ENCODE results near the gene BTNL3.

Gene BTNL3

DNA sequence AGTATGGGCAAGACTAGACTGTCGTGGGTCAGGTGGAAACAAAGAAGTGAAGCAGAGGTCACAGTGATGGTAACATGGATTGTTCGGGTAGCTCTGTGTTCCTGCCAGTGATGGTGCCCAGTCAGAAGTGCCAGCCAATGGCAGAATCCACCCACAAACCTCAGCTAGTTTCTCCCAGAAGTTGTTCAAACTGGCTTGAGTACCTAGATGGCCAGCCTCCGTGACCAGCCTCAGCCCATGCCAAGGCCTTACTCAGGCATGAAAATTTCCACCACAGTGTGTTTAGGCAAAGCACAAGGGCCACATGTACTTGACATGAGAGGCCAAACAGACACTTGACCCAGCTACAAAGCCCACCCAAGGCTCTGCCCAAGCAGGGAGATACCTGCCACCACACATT is 32.0 kb downstream of the BTNL3 start:
- no peaks in the 10 kb centered on the region for H3K79me2 ChIP-seq (ENCODE audit: control insufficient read depth, low read length)
- H3K4me2 ChIP-seq (ENCODE audit: low read length) = no peak overlapping the region
- TF ChIP-seq, protein P1, sequence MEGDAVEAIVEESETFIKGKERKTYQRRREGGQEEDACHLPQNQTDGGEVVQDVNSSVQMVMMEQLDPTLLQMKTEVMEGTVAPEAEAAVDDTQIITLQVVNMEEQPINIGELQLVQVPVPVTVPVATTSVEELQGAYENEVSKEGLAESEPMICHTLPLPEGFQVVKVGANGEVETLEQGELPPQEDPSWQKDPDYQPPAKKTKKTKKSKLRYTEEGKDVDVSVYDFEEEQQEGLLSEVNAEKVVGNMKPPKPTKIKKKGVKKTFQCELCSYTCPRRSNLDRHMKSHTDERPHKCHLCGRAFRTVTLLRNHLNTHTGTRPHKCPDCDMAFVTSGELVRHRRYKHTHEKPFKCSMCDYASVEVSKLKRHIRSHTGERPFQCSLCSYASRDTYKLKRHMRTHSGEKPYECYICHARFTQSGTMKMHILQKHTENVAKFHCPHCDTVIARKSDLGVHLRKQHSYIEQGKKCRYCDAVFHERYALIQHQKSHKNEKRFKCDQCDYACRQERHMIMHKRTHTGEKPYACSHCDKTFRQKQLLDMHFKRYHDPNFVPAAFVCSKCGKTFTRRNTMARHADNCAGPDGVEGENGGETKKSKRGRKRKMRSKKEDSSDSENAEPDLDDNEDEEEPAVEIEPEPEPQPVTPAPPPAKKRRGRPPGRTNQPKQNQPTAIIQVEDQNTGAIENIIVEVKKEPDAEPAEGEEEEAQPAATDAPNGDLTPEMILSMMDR (IDR thresholded peaks at IDR 0.05; ENCODE audit: low read depth, low read length, poor library complexity, severe bottlenecking) = no peak
- TF ChIP-seq EZH2phosphoT487 (IDR thresholded peaks at IDR 0.05; ENCODE audit: borderline replicate concordance, low read length) = no peak
- H3K4me1 ChIP-seq (ENCODE audit: control insufficient read depth, low read length) = no peaks in the 10 kb centered on the region
- no peaks in the 10 kb centered on the region for H3K9me2 ChIP-seq (replicated peaks; ENCODE audit: control insufficient read depth, low read length)
- H3F3A ChIP-seq (ENCODE audit: control insufficient read depth, insufficient read depth) = no peaks in the 10 kb centered on the region
- no peaks in the 10 kb centered on the region for H3K36me3 ChIP-seq (ENCODE audit: control insufficient read depth, low read length)
- no peaks in the 10 kb centered on the region for H3K27me3 ChIP-seq (ENCODE audit: control insufficient read depth, low read length)
- peaks cover 10% of the 10 kb centered on the region for H3K9me3 ChIP-seq (ENCODE audit: control insufficient read depth, insufficient read depth, low read length)
- H3K27ac ChIP-seq (ENCODE audit: low read depth, low read length) = no peak overlapping the region
- no peak overlapping the region for H3K4me3 ChIP-seq (ENCODE audit: low read length)
- no peaks in the 10 kb centered on the region for H4K20me1 ChIP-seq (ENCODE audit: control insufficient read depth, insufficient read depth, low read depth, low read length)

DNA sequence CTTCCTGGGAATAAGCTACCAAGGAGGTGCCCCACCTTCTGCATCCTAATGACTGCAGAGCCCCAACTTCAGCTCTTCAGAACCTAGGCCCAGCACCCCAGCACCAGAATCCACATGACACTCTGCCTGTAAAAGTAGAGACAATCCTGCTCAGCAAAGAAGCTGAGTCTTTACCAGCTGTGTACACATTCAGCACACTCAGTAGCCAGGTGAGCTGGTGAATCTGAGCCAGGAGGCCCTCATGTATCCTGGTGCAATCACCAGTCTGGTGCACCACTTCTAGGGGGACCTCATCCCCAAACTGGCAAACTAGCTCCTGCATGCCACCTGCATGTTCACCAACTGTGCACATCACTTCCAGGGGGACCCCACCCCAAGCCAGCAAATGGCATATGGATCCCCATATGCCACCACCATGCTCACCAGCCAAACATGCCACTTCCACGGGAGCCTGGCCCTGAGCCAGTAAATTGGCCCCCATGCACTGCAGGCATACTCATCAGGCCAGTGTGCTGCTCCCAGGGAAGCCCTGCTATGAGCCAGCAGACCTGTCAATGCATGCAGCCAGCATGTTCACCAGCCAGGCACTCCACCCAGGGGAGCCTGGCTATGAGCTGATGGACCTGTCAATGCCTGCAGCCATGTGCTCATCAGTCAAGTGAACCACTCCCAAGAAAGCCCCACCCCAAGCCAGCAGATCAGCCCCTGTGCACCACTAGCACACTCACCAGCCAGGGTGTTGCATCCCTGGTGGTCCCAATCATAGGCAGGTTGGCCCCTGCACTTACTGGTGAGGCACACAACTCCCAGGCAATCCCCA is 35.8 kb downstream of the BTNL3 start:
- H3K27ac ChIP-seq (ENCODE audit: low read depth, low read length) = no peak overlapping the region
- no peaks in the 10 kb centered on the region for H4K20me1 ChIP-seq (ENCODE audit: control insufficient read depth, insufficient read depth, low read depth, low read length)
- no peak overlapping the region for H3K4me3 ChIP-seq (ENCODE audit: low read length)
- TF ChIP-seq, protein P1 (IDR thresholded peaks at IDR 0.05; ENCODE audit: low read depth, low read length, poor library complexity, severe bottlenecking) = no peak
- no peak for TF ChIP-seq EZH2phosphoT487 (IDR thresholded peaks at IDR 0.05; ENCODE audit: borderline replicate concordance, low read length)
- H3K4me1 ChIP-seq (ENCODE audit: control insufficient read depth, low read length) = no peaks in the 10 kb centered on the region
- peaks cover 10% of the 10 kb centered on the region for H3K9me3 ChIP-seq (ENCODE audit: control insufficient read depth, insufficient read depth, low read length)
- H3K36me3 ChIP-seq (ENCODE audit: control insufficient read depth, low read length) = no peaks in the 10 kb centered on the region
- H3K9me2 ChIP-seq (replicated peaks; ENCODE audit: control insufficient read depth, low read length) = no peaks in the 10 kb centered on the region
- H3F3A ChIP-seq (ENCODE audit: control insufficient read depth, insufficient read depth) = no peaks in the 10 kb centered on the region
- no peak overlapping the region for H3K4me2 ChIP-seq (ENCODE audit: low read length)
- no peaks in the 10 kb centered on the region for H3K27me3 ChIP-seq (ENCODE audit: control insufficient read depth, low read length)
- no peaks in the 10 kb centered on the region for H3K79me2 ChIP-seq (ENCODE audit: control insufficient read depth, low read length)

DNA sequence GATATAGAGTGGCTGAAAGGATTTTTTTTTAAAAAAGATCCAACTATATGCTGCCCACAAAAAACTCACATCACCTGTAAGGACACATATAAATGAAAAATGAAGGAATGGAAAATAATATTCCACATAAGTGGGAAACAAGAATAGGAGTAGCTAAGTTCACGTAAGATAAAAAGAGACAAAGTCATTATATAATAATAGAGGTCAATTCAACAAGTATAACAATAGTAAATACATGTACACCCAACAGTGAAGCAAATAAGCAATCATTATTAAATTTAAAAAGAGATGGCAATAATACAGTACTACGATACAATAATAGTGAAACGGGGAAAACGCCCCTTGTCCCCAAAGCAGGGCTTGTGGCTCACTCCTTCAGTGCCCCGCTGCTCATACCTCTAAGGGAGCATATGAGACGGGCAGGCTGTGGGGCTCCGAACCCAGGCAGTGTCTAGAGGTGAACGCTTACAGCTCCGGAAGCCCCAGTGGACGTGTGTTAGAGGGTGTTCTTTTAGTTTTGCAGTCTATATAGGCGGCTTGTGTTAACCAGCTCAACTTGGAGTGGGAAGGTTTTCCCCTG is 38.9 kb downstream of the BTNL3 start:
- no peaks in the 10 kb centered on the region for H3K4me1 ChIP-seq (ENCODE audit: control insufficient read depth, low read length)
- H3K36me3 ChIP-seq (ENCODE audit: control insufficient read depth, low read length) = no peaks in the 10 kb centered on the region
- no peaks in the 10 kb centered on the region for H3K9me2 ChIP-seq (replicated peaks; ENCODE audit: control insufficient read depth, low read length)
- H4K20me1 ChIP-seq (ENCODE audit: control insufficient read depth, insufficient read depth, low read depth, low read length) = no peaks in the 10 kb centered on the region
- H3K9me3 ChIP-seq (ENCODE audit: control insufficient read depth, insufficient read depth, low read length) = no peaks in the 10 kb centered on the region
- no peaks in the 10 kb centered on the region for H3K79me2 ChIP-seq (ENCODE audit: control insufficient read depth, low read length)
- H3K27me3 ChIP-seq (ENCODE audit: control insufficient read depth, low read length) = no peaks in the 10 kb centered on the region
- no peaks in the 10 kb centered on the region for H3F3A ChIP-seq (ENCODE audit: control insufficient read depth, insufficient read depth)
- no peak overlapping the region for H3K4me3 ChIP-seq (ENCODE audit: low read length)
- no peak overlapping the region for H3K27ac ChIP-seq (ENCODE audit: low read depth, low read length)
- no peak overlapping the region for H3K4me2 ChIP-seq (ENCODE audit: low read length)
- TF ChIP-seq, protein P1 (IDR thresholded peaks at IDR 0.05; ENCODE audit: low read depth, low read length, poor library complexity, severe bottlenecking) = no peak
- no peak for TF ChIP-seq EZH2phosphoT487 (IDR thresholded peaks at IDR 0.05; ENCODE audit: borderline replicate concordance, low read length)

All from DOHH2 (cell line).